Neural progenitor cell (in vitro differentiated cells): ENCODE results near the gene SNX32. TPM values are rescaled to one million over a fixed set of nuclear protein-coding genes. Genes with fewer than 3 reads are reported as not detected.

Experiments used
- DNase-seq: peaks from one replicate; pipeline ENCODE4 v3.0.0-alpha.2; 2016; ENCODE audit warnings: low spot score
- H2AFZ ChIP-seq: fragments of 200-600 bp; sonication (generic); replicated peaks from 2 replicates; pipeline ENCODE4 v1.6.1; 2016; ENCODE audit warnings: antibody characterized with exemption
- H3F3A ChIP-seq: fragments of 200-600 bp; sonication (generic); 2 replicates; pipeline ENCODE4 v1.6.1; 2016; ENCODE audit warnings: antibody characterized with exemption, low read depth
- H3K27ac ChIP-seq: fragments of 200-600 bp; sonication (generic); 2 replicates; pipeline ENCODE4 v1.5.1; 2016; ENCODE audit warnings: mild to moderate bottlenecking
- H3K27me3 ChIP-seq: fragments of 200-600 bp; sonication (generic); 2 replicates; pipeline ENCODE4 v1.6.1; 2016; ENCODE audit warnings: mild to moderate bottlenecking, moderate library complexity
- H3K36me3 ChIP-seq: fragments of 200-600 bp; sonication (generic); 2 replicates; pipeline ENCODE4 v1.5.1; 2016
- H3K4me1 ChIP-seq: fragments of 200-600 bp; sonication (generic); 2 replicates; pipeline ENCODE4 v1.6.1; 2016; ENCODE audit warnings: mixed run types
- H3K4me2 ChIP-seq: fragments of 200-600 bp; sonication (generic); 2 replicates; pipeline ENCODE4 v1.6.1; 2016
- H3K4me3 ChIP-seq: fragments of 200-600 bp; sonication (generic); 2 replicates; pipeline ENCODE4 v1.5.1; 2016
- H3K79me2 ChIP-seq: fragments of 200-600 bp; sonication (generic); 2 replicates; pipeline ENCODE4 v1.6.1; 2016; ENCODE audit warnings: low read depth
- H3K9ac ChIP-seq: fragments of 200-600 bp; sonication (generic); 2 replicates; pipeline ENCODE4 v1.6.1; 2016
- H3K9me3 ChIP-seq: fragments of 200-600 bp; sonication (generic); 2 replicates; pipeline ENCODE4 v1.5.1; 2016; ENCODE audit warnings: low read depth
- H4K20me1 ChIP-seq: fragments of 200-600 bp; sonication (generic); 2 replicates; pipeline ENCODE4 v1.6.1; 2016; ENCODE audit warnings: low read depth
- H3K27ac Mint-ChIP-seq: 3 replicates; pipeline ENCODE4 v1.8.0; 2021; ENCODE audit warnings: mixed read lengths
- H3K27me3 Mint-ChIP-seq: 2 replicates; pipeline ENCODE4 v1.8.0; 2022; ENCODE audit warnings: low read depth, mild to moderate bottlenecking, inconsistent platforms, moderate library complexity, mixed read lengths; ENCODE audit not compliant: insufficient read depth
- H3K36me3 Mint-ChIP-seq: 3 replicates; pipeline ENCODE4 v1.8.0; 2021; ENCODE audit warnings: mixed read lengths
- H3K4me1 Mint-ChIP-seq: 3 replicates; pipeline ENCODE4 v1.8.0; 2021; ENCODE audit warnings: mixed read lengths
- H3K4me3 Mint-ChIP-seq: 3 replicates; pipeline ENCODE4 v1.8.0; 2021; ENCODE audit warnings: mild to moderate bottlenecking, moderate library complexity, mixed read lengths
- H3K9me3 Mint-ChIP-seq: 3 replicates; pipeline ENCODE4 v1.8.0; 2020; ENCODE audit warnings: mixed read lengths
- EZH2 ChIP-seq: fragments of 200-600 bp; sonication (generic); IDR thresholded peaks from 2 replicates; pipeline ENCODE4 v1.6.1; 2017; ENCODE audit warnings: antibody characterized with exemption, mild to moderate bottlenecking, moderate library complexity
- EZH2phosphoT487 ChIP-seq: fragments of 200-600 bp; sonication (generic); IDR thresholded peaks from 2 replicates; pipeline ENCODE4 v1.6.1; 2017; ENCODE audit warnings: antibody characterized with exemption
- total RNA-seq: library from RNA; depleted of rRNA; stranded (reverse); fragments of >200 nt; gene quantifications from 2 replicates; pipeline ENCODE4 v1.2.3, GENCODE V29; 2015; ENCODE audit warnings: low replicate concordance
- TF ChIP-seq, protein P1 (sequence below): fragments of 200-600 bp; sonication (generic); IDR thresholded peaks from 2 replicates; pipeline ENCODE4 v1.5.1; 2017; ENCODE audit warnings: antibody characterized with exemption, mild to moderate bottlenecking

Gene SNX32
- total RNA-seq, 1 donor from 2014 or later, result 1.4 TPM

DNA sequence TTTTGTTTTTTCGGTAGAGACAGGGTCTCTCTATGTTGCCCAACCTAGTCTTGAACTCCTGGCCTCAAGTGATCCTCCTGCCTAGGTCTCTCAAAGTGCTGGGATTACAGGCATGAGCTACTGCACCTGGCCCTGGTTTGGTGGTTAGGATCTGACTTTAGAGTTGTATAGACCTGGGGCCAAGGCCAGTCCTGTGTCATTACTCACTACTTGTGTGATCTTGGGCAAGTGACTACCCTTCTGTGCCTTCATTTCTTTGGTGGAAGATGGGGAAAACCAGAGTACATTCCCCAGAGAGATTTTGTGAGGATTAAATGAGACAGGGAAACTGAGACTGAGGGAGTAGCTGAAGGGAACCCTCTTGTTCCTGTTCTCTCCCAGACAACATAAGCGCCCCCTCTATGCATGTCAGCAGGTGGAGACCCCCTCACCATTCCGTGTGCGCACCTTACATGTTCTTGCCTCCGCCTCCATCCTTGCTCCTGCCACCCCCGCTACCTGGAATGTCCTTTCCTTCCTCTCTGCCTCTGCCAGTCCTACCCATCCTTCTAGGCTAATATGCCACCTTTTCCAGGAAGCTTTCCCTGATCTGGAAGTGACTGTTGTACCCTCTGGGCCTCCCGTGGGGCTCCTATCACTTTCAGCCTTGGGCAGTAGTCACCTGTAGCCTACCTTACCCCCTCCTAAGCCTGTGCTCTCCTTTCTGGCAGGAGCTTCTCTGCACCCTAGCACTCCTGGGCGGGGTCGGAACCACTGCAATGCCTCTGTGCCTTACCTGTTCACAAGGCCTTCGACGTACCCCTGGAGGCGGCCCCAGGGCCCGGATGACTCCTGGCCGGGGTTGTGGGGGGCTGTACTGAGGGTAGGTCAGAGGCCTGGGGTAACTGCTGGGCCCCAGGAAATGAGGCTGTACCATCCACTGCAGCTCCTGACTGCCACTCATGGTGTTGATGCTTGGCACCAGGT lies 62.6 kb downstream of the SNX32 start:
- peaks cover 53% of the 10 kb centered on the region for H3K27me3 ChIP-seq
- Mint-ChIP-seq H3K4me1 (peaks cover 22% of the 10 kb centered on the region), H3K9me3 (no peaks in the 10 kb centered on the region), H3K36me3 (no peaks in the 10 kb centered on the region), H3K4me3 (peak overlapping the region; percentile 59), H3K27ac (no peak overlapping the region), H3K27me3 (peaks cover 35% of the 10 kb centered on the region)
- peaks cover 9% of the 10 kb centered on the region for H3K79me2 ChIP-seq
- H2AFZ ChIP-seq, result no peak overlapping the region
- no peak overlapping the region for H3K4me2 ChIP-seq
- TF ChIP-seq EZH2phosphoT487, result no peak
- TF ChIP-seq, protein P1, sequence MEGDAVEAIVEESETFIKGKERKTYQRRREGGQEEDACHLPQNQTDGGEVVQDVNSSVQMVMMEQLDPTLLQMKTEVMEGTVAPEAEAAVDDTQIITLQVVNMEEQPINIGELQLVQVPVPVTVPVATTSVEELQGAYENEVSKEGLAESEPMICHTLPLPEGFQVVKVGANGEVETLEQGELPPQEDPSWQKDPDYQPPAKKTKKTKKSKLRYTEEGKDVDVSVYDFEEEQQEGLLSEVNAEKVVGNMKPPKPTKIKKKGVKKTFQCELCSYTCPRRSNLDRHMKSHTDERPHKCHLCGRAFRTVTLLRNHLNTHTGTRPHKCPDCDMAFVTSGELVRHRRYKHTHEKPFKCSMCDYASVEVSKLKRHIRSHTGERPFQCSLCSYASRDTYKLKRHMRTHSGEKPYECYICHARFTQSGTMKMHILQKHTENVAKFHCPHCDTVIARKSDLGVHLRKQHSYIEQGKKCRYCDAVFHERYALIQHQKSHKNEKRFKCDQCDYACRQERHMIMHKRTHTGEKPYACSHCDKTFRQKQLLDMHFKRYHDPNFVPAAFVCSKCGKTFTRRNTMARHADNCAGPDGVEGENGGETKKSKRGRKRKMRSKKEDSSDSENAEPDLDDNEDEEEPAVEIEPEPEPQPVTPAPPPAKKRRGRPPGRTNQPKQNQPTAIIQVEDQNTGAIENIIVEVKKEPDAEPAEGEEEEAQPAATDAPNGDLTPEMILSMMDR, result no peak
- no peak for TF ChIP-seq EZH2
- peaks cover 28% of the 10 kb centered on the region for H3F3A ChIP-seq
- H3K27ac ChIP-seq, result no peak overlapping the region
- H3K4me3 ChIP-seq, result no peak overlapping the region
- H3K9ac ChIP-seq, result no peak overlapping the region
- peaks cover 14% of the 10 kb centered on the region for H4K20me1 ChIP-seq
- H3K4me1 ChIP-seq, result peaks cover 15% of the 10 kb centered on the region
- no peaks in the 10 kb centered on the region for H3K36me3 ChIP-seq
- no peak for DNase-seq
- no peaks in the 10 kb centered on the region for H3K9me3 ChIP-seq

GRCh38 chr11:65897020-65897471 lies 63.3 kb downstream of the SNX32 start:
- peaks cover 38% of the 10 kb centered on the region for H3K27me3 Mint-ChIP-seq
- H3K27ac Mint-ChIP-seq, result no peak overlapping the region
- peaks cover 11% of the 10 kb centered on the region for H4K20me1 ChIP-seq

DNA sequence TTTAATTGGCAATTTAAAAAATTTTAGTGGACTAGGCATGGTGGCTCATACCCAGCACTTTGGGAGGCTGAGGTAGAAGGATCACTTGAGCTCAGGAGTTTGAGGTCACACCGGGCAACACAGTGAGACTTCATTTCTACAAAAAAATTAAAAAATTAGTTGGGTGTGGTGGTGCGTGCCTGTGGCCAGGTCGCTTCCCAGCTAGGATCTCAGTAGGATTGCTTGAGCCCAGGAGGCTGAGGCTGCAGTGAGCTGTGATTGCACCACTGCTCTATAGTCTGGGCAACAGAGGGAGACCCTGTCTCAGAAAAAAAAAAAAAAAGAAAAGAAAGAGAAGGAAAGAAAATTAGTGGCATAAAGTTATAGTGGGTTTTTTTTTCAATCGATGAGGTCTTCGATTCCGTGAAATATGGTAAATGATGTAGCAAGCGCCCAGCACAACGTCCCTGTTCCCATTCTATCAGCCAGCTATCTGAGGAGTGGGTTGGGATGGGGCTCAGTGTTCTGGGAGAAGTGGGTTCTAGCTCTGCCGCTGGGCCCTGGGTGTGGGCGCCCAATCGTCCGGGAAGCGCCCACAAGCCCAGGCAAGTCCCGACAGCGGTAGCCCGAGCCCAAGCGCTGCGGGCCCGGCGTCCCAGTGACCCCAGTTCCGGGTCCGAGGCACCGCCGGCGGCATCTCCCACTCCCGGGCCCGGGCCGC lies 65.0 kb downstream of the SNX32 start:
- no peak overlapping the region for H3K9ac ChIP-seq
- H3K27ac Mint-ChIP-seq, result no peak overlapping the region

More at GRCh38 chr11:65897020-65897471, 63.3 kb downstream of the SNX32 start:
- Histone ChIP-seq H3K9ac (no peak overlapping the region), H3K27ac (no peak overlapping the region), H3K36me3 (no peaks in the 10 kb centered on the region), H3K27me3 (peaks cover 61% of the 10 kb centered on the region), H3K9me3 (no peaks in the 10 kb centered on the region), H3K4me3 (no peak overlapping the region), H3K4me1 (peaks cover 11% of the 10 kb centered on the region), H2AFZ (no peak overlapping the region), H3K79me2 (peaks cover 2% of the 10 kb centered on the region), H3F3A (peaks cover 26% of the 10 kb centered on the region), H3K4me2 (no peak overlapping the region)
- DNase-seq, result no peak
- Mint-ChIP-seq H3K9me3 (no peaks in the 10 kb centered on the region), H3K4me1 (peaks cover 20% of the 10 kb centered on the region), H3K36me3 (no peaks in the 10 kb centered on the region), H3K4me3 (no peak overlapping the region)
- TF ChIP-seq, protein P1, result no peak
- TF ChIP-seq EZH2phosphoT487 (no peak), EZH2 (no peak)

More for the DNA sequence above, 65.0 kb downstream of the SNX32 start:
- H4K20me1 ChIP-seq, result no peaks in the 10 kb centered on the region
- Mint-ChIP-seq H3K9me3 (no peaks in the 10 kb centered on the region), H3K4me3 (peak overlapping the region; percentile 81), H3K27me3 (peaks cover 38% of the 10 kb centered on the region), H3K4me1 (peaks cover 20% of the 10 kb centered on the region), H3K36me3 (no peaks in the 10 kb centered on the region)
- H2AFZ ChIP-seq, result peak overlapping the region; percentile 30
- no peaks in the 10 kb centered on the region for H3K9me3 ChIP-seq
- peaks cover 5% of the 10 kb centered on the region for H3K4me1 ChIP-seq
- no peak for TF ChIP-seq EZH2phosphoT487
- TF ChIP-seq, protein P1, result no peak
- no peak for TF ChIP-seq EZH2
- no peaks in the 10 kb centered on the region for H3K79me2 ChIP-seq
- H3F3A ChIP-seq, result peaks cover 13% of the 10 kb centered on the region
- H3K27ac ChIP-seq, result no peak overlapping the region
- no peaks in the 10 kb centered on the region for H3K36me3 ChIP-seq
- DNase-seq, result no peak
- peak overlapping the region; percentile 61 for H3K4me2 ChIP-seq
- peak overlapping the region; percentile 47 for H3K4me3 ChIP-seq
- H3K27me3 ChIP-seq, result peaks cover 78% of the 10 kb centered on the region
